MV-4-11 (cell line): ENCODE results near the gene ZFAND3.
A peak's percentile ranks its signal among the peaks of the same experiment; 100 is the strongest.
"Not testable (repeated sequence)": the region's sequence is repeated elsewhere in the genome, so short reads cannot be mapped to it uniquely, and the experiment has no call there.

Experiments
- DNase-seq: peaks from one replicate; lab custom pipeline; 2025; lab: John Stamatoyannopoulos, UW

Gene ZFAND3

DNA sequence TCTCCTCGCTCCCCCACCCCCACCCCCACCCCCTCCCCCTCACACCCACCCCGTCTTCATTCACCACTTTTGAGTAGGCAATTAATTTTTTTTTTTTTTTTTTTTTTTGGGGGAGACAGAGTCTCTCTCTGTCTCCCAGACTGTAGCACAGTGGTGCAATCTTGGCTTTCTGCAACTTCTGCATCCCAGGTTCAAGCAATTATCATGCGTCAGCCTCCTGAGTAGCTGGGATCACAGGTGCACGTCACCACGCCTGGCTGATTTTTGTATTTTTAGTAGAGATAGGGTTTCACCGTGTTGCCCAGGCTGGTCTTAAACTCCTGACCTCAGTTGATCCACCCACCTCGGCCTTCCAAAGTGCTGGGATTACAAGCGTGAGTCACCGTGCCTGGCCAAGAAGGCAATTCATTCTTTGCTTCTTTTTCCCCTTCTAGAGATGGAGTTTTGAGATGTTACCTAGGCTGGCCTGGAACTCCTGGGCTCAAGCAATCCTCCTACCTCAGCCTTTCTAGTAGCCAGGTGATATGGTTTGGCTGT, 230.4 kb downstream of the ZFAND3 start:
- DNase-seq, result not testable (repeated sequence)

DNA sequence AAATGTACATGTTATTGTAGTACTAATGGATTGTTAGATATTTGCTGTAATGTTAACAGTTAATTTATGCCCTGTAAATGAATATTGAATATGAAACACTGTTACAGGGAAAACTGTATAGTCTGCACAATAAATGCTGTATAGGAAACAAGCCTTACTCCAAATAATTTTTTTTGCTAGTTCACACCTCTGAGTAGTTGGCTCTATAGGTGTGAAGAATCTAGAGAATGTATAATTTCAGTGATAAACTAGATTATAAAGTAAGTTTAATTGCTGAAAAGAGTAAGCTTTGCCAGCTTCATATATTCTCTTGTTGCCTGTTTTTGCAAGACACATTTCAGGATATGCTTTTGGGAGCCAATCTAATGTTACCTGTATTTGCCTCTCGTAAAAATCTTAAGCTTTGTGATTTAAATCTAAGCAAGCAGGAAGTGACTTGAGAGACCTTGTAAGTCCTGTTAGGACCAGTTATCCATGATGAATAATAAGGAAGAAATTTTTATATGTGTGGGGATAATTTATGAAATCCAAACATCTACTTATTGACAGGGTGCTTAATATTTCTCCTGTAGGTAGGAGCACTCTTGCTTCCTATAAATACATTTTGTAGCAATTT, 232.4 kb downstream of the ZFAND3 start:
- no peak for DNase-seq

DNA sequence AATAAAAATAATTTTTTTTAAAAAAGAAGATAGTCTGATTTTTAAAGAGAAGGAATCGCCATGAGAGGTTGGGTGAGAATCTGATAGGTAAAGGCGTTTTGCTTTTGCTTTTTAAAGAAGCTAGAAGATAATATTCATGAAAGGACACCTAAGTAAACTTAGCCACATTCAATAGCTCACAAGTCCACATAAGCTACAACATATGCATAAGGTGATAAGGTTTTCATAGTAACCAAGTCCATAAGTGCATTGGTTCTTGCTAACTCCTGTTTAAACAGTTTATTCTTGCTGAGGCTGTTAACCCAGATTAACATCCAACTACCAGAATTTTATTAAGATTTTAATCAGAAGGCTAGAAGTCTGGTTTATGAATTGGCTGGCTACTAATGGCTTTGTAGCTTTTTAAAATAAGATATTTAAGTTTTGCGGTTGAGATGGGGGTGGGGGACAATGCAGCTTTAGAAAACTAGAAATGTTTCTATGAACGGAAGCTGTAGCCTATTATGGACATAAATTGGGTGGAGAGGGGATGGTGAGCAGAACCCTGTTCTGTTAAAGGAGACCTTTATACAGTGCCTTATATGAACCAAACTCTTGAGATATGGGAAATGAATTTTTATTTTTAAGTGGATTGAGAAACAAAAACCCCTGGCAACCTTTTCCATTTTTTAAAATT, 235.1 kb downstream of the ZFAND3 start:
- no peak for DNase-seq

DNA sequence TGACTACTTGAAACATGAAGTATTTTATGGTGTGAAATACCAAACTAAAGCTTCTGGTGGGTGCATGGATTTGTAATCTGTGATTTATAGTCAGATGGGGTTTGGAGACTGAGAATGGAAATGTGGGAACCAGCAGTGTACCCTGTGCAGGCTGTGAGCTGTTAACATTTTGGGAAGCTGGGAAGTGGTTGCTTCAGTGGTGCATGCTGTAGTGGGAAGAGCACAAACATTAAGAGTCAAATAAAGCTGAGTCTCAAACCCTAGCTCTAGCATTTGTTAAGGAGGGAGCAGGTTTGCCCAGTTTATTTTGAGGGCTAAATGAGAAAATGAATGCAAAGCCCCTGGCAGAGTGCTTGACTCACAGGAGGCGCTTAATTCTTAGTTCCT, 235.7 kb downstream of the ZFAND3 start:
- no peak for DNase-seq

DNA sequence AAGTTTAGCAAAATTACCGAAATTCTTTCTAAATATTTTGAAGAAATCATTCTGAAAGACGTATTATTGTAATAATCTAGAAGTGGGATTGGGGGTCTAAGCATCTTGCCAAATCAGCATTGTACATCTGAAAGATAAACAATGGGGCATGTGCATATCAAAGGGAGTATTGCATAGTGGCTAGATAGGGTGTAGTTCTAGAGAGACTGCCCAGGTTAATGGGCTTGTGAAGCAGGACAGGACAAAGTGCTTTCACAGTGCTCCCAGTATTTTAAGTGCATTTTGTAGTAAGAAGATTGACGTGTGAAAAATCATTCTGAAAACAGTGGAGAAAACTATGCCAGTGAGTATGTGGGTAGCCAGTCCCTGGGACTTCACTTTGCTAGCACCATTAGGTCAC, 236.8 kb downstream of the ZFAND3 start:
- no peak for DNase-seq

DNA sequence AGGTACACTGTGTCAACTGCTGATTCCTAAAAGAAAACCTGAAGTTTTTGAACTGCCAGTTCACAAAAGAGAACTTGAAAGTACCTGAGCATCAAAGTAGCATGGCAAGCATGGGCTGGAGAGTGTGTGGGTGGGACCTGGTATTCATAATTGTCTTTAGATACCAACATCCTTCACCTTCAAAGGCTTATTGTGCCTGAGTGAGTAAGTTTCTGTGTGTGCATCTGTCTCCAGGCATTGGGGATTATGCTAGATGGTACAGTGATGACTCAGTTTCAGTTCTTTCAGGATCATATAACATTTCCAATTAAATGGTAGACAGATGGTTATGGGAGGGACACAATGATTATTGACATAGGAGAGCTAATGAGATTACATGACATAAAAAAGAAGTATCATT, 238.5 kb downstream of the ZFAND3 start:
- DNase-seq, result no peak

DNA sequence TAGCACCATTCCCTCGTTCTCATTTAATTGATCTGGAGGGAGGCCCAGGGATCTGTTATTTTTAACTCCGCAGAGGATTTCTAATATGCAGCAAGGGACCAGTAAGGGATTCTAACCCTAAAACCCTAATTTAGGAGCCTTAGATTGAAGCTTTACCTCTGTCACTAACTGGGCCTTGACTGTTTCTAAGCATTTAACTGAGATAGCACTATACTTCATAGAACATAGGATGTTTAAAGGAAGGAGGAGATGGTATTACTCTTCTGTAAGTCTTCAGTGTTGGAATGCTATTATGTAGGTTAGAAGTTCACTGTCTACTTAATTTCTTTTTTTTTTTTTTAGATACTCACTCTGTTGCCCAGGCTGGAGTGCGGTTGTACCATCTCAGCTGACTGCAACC, 242.5 kb downstream of the ZFAND3 start:
- DNase-seq, result no peak

DNA sequence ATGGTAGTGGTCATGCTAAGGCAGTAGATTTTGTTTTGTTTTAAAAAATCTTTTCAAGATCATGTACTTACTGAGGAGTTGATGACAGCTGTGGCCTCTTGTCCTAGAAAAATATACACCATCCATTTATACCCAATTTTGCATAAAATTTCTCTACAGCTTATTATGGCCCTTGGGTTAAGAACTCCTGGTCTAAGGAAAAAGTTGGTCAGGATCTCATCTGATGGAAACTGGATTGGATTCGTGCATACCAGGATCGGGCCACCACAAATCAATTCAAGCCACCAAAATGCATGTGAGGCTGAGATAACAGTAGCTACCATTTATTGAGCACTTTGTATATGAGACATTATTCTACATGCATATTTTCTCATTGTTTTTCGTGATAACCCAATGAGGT, 244.4 kb downstream of the ZFAND3 start:
- no peak for DNase-seq

DNA sequence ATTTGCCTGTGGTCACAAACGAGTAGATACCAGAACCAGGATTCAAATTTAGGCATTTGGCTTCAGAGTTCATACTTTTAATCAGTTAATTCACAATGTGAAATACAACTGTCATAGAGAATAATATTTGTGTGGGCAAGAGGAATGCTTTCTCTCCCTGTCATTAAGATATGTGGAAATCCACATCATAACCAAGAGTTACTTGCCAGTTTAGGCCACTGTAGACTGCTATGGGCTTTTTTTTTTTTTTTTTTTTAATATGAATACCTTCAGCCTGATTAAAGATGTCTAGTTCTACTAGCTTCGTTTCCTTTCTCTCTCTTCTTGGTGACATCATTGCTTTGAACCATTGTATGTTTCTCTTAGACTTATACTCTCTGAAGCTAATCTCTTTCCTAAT, 244.9 kb downstream of the ZFAND3 start:
- DNase-seq, result no peak

DNA sequence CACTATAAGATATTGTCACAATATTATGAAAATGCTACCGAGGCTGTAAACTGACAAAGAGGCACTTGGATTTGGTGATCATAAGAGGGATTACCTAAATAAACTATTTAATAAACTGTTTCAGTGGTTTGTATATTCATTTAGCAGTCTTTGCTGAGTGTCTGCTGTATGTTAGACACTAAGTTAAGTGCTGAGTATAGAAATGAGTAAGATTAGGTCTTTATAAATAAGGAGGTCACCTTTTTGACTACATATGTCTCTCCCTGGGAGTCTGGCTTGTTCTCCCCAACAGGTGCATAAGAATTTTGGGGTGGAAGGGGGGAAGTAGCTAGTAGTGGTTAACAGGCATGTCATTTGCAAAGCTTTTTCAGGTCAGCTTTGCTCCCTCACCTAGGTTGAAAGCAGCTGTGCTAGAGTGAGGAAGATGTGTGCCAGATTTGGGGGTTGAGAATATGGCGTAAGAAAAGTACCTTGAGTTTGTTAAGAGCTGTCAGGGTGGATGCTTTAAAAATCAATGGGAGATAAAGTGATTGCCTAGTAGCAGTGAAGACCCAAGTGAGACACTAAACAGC, 246.3 kb downstream of the ZFAND3 start:
- no peak for DNase-seq

DNA sequence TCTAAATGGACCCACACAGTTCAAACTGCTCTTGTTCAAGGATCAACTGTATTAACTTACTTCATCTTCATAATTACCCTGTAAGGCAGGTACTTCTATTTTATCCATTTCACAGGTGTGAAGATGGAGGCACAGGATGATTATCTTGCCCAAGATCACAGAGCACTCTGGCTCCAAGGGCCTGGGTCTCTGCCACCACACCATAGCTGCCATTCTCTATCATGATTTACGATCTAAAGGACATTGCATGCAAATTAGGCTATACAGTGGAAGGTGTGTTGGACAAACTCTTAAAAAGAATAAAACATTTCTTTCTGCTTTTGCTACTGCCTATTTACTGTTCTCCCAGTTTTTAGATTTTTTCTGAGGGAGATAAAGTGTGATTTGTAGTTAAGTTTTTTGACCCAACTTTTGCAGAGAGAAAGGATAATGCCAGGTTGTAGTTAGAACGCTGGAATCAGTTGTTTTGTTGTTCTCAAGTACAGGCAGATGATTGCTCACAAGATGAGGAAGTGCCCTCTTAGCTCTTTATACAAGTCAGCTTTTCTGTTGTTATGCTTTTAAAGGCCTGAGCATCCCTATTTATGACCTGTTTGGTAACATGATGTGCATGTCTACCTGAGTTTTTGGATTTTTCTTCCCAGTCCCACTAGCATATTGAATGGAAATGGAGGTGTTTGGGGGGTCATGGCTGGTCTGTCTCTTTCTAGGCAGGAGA, 247.9 kb downstream of the ZFAND3 start:
- no peak for DNase-seq

DNA sequence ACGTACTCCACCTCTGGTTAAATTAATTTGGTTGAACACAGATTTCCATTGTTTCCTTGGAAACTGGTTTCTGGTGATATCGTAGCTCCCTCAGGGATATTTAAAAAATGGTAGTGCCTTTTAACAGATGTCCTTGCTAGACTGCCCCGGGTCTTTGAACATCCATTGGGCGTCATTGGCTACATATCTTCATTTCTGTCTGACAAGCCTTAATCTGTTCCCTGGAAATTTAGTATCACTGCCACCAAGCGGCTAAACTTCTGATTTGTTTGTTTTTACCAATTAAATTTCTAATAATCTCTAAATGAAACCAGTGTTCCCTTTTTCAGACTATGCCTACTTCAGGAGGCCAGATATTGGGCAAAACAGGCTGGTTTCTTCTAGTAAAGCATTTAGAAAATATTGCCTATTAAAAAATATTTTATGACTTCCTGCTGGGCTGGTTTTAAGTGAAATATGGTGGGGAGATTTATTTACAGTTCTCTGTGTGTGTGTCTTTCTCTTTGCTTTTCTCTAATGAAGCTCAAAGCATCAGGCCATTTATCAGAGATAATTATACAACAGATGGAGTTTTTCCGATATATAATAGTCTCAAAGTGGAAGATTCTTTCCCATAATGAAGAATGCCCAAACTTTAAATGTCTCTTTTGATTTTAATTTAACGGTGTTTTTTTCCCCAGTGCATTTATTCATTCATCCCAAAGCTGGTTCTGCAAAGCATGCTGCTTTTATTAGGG, 249.5 kb downstream of the ZFAND3 start:
- no peak for DNase-seq

DNA sequence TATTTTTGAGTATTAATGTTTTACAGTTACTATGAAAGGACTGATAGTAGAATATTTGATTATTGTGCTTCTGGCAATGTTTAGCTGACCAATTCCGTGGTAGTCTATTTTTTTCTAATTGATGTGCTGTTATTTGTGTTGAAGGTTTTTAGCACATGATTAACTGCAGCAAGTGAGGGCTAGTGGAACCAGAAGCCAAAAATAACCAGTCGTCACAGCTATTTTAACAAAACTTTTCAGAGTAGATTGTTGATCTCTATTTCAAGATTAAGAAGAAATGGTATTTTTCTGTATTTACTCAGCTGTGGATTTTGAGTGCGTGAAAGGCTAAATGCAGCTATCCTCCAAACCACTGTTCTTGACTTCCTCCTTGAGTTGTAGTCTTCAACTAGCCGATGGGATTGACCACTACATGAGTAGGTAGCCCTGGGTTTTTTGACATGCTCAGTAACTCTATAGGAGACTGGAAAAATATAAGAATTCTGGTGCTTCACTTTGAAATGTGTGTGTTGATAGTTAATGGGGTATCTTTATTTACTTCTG, 258.0 kb downstream of the ZFAND3 start:
- DNase-seq, result peak; percentile 17

DNA sequence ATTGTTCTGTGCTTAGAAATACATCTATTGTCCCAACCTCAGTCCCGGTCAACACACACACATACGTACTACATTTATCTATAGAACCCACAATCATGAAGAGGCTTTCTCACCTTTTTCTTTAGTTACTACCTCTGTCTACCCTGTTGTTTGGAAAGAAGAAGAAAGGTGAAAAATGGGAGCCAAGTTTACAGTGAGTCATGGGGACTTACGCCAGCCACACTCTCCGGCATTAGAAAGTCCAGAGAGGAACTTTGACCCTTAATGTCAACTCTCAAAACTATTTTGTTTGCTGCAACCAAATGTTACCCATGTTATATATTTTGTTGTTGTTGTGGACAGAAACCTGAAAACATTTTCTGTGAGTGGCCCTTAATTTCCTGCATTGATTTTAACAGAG, 259.1 kb downstream of the ZFAND3 start:
- DNase-seq, result no peak

DNA sequence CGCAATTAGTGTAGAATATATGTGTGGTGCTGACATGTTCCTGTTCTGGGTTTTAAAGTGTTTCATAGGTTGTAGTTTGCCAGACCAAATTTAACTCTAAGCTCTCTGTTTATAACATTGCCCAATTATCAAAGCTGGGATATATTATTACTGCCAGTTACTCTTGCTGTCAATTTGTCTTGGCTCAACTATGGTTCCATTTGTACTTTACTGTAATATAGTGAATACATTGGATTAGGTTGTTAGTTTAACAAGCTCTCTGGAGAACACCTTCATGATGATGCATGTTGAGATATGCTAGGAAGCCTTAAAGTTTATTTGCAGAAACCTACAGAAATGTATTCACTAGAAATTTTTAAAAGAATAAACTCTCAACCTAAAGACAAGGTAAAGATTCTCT, 259.6 kb downstream of the ZFAND3 start:
- no peak for DNase-seq

DNA sequence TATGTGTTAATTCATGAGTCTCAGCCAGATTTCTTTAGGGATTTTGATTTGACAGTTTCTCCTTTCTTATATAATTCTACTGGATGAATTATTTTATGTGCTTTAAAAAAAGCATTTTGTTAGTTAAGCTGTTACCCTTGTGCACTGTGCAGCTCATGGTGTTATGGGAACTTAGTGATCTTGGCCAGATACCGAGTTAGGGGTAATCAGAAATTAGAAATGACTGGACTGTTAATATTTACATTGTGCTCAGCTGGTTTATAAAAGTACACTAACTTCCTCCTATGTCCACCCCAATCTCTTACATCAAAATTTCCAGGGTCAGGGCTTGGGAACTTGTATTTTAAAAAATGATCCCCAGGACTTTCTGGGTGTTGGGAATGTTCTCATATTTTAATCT, 260.0 kb downstream of the ZFAND3 start:
- DNase-seq, result no peak

DNA sequence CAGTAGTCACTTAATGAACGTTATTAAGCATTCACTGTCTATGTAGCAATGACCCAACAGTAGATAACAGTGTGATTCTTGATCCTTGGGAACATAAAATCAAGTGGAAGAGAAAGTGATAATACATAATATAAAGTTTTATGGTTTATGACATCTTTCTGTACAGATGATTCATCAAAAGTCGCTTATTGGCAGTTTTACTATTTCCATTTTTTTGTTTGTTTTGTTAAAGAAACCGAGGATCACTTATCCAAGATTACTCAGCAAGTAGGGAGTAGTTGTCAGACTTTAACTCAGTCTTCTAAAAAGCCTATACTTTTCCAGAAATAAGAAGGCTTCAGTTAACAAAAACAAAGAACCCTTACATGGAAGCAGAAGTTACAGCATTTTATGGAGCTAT, 260.8 kb downstream of the ZFAND3 start:
- no peak for DNase-seq

DNA sequence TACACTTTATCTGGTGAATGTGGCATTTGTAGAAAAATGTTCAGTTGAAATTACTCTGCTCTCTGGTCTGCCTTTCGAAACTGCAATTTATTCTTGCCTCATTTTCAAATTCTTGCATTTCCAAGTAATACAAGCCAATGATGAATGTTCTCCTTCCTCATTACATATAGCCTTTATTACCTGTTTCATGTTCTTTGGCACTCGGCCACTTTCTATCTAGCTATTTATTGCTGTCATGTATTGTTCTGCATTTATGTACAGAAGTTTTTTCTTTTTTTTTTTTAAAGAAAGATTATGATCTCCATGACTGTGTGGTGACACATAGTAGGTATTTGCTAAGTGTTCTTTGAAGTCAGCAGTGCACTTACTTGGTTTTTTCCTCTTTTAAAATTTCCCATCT, 261.4 kb downstream of the ZFAND3 start:
- DNase-seq, result peak; percentile 56

DNA sequence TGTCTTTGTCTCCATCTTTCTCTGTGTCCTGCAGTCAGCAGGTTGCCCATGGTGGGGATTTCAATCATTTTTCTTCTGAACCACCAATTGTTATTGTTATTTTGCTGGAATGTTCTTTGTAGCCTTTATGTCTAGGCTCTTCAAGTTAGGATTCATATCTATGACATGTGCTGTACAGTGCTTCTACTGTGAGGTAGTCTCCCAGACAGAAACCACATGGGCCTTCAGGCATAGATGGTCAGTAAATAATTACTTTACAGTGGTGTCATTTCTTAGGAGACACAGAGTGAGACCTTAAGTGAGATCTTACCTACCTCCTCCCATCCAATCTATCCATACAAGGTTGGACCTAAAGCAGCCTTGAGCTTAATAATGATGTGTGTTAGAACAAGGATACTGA, 265.5 kb downstream of the ZFAND3 start:
- DNase-seq, result no peak

DNA sequence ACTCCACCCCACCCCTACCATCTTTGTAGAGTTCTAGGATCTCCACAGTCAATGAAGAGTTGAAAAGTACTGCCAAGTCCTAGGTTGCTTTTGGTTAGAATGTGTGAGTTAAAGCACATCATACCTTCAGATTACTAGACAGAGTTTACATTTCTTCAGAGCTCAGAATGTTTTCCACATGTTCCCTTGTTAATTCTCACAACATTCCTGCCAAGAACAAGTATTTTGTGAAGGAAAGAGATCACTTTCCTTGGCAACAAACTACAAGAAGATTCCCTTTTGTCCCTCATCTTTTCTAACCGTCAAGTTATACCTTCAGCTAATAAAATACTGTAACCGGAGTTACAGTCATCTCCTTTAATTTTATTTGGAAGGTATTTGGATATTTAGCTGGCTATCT, 266.8 kb downstream of the ZFAND3 start:
- DNase-seq, result no peak

DNA sequence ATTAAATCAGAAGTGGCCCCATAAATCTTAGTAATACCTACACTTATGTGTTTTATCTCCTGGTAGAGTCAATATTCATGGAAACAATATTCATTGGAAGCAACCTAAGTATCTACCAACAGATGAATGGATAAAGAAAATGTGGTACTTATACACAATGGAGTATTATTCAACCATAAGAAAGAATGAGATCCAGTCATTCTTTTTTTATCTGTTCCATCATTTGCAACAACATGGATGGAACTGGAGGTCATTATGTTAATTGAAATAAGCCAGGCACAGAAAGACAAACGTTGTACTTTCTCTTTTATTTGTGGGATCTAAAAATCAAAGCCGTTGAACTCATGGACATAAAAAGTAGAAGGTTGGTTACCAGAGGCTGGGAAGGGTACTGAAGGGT, 268.5 kb downstream of the ZFAND3 start:
- DNase-seq, result no peak

DNA sequence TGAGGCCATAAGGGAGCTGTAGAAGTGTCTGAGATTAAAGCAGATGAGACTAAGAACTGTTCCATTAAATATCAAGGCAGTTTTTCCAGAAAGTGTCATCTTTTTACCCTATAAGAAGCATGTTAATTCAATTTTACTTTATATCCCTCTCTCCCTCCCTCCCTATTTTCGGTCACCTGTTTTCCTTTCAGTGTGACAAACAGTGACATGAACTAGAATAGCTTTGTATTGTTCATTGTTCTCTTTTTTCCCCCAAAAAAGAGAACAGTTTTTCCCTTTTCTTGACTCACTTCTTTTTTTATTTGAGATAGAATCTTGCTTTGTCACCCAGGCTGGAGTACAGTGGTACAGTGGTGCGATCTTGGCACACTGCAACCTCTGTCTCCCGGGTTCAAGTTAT, 269.3 kb downstream of the ZFAND3 start:
- DNase-seq, result no peak
